SK-N-SH treated with all-trans-retinoic acid at 6 μM for 48 hours (cell line): ENCODE data around the gene BCDIN3D.

Experiments
- ATAC-seq: fragments of 200-7000 bp; cut with Tn5 transposase; 3 replicates; pipeline ENCODE4 v1.9.1; 2020; ENCODE audit warnings: mild to moderate bottlenecking, moderate library complexity
- ARNTL ChIP-seq: fragments of 450-650 bp; formaldehyde crosslinking; IDR thresholded peaks from 2 replicates; pipeline ENCODE4 v1.5.0; 2020; ENCODE audit warnings: low read depth, mild to moderate bottlenecking, moderate library complexity, borderline replicate concordance
- BACH2 ChIP-seq: fragments of 250-450 bp; sonication (Bioruptor Pico); IDR thresholded peaks from 2 replicates; pipeline ENCODE4 v1.9.0; 2021; ENCODE audit warnings: mild to moderate bottlenecking, borderline replicate concordance
- CREB5 ChIP-seq: fragments of 250-450 bp; sonication (Bioruptor Pico); IDR thresholded peaks from 2 replicates; pipeline ENCODE4 v1.5.1; 2020; ENCODE audit warnings: low read depth, mild to moderate bottlenecking, moderate library complexity
- CSDC2 ChIP-seq: fragments of 250-450 bp; sonication (Bioruptor Pico); IDR thresholded peaks from 2 replicates; pipeline ENCODE4 v1.5.0; 2020; ENCODE audit warnings: mild to moderate bottlenecking, moderate library complexity
- GLIS3 ChIP-seq: fragments of 250-450 bp; sonication (Bioruptor Pico); IDR thresholded peaks from 2 replicates; pipeline ENCODE4 v1.5.0; 2020; ENCODE audit warnings: mild to moderate bottlenecking, moderate library complexity
- ISL1 ChIP-seq: fragments of 250-450 bp; sonication (Bioruptor Pico); IDR thresholded peaks from 2 replicates; pipeline ENCODE4 v2.1.2; 2022; ENCODE audit warnings: mild to moderate bottlenecking, moderate library complexity
- OSR1 ChIP-seq: fragments of 250-450 bp; sonication (Bioruptor Pico); IDR thresholded peaks from 2 replicates; pipeline ENCODE4 v1.8.0; 2022; ENCODE audit warnings: moderate library complexity, mild to moderate bottlenecking, inconsistent platforms
- PATZ1 ChIP-seq: fragments of 250-450 bp; sonication (Bioruptor Pico); IDR thresholded peaks from 2 replicates; pipeline ENCODE4 v1.8.0; 2020; ENCODE audit warnings: mild to moderate bottlenecking, moderate library complexity, borderline replicate concordance
- POU6F1 ChIP-seq: fragments of 250-450 bp; sonication (Bioruptor Pico); IDR thresholded peaks from 2 replicates; pipeline ENCODE4 v1.8.0; 2021; ENCODE audit warnings: low read depth, mild to moderate bottlenecking, moderate library complexity, borderline replicate concordance
- PPARA ChIP-seq: fragments of 250-450 bp; sonication (Bioruptor Pico); IDR thresholded peaks from 2 replicates; pipeline ENCODE4 v1.5.0; 2020; ENCODE audit warnings: mild to moderate bottlenecking, borderline replicate concordance
- RARB ChIP-seq: fragments of 250-450 bp; sonication (Bioruptor Pico); IDR thresholded peaks from 2 replicates; pipeline ENCODE4 v1.8.0; 2021; ENCODE audit warnings: mild to moderate bottlenecking, moderate library complexity
- SNAI2 ChIP-seq: fragments of 250-450 bp; sonication (Bioruptor Pico); IDR thresholded peaks from 2 replicates; pipeline ENCODE4 v1.5.0; 2020; ENCODE audit warnings: mild to moderate bottlenecking, moderate library complexity
- TCF4 ChIP-seq: fragments of 250-450 bp; sonication (Bioruptor Pico); IDR thresholded peaks from 2 replicates; pipeline ENCODE4 v1.8.0; 2021; ENCODE audit warnings: mild to moderate bottlenecking, moderate library complexity, borderline replicate concordance
- TOX ChIP-seq: fragments of 250-450 bp; sonication (Bioruptor Pico); IDR thresholded peaks from 2 replicates; pipeline ENCODE4 v1.8.0; 2021; ENCODE audit warnings: mild to moderate bottlenecking, moderate library complexity, borderline replicate concordance
- TSHZ2 ChIP-seq: fragments of 250-450 bp; sonication (Bioruptor Pico); IDR thresholded peaks from 2 replicates; pipeline ENCODE4 v1.5.0; 2020; ENCODE audit warnings: mild to moderate bottlenecking, moderate library complexity
- ZFP3 ChIP-seq: fragments of 250-450 bp; sonication (Bioruptor Pico); IDR thresholded peaks from 2 replicates; pipeline ENCODE4 v1.5.0; 2020; ENCODE audit warnings: mild to moderate bottlenecking, moderate library complexity
- ZFP30 ChIP-seq: fragments of 450-650 bp; formaldehyde crosslinking; IDR thresholded peaks from 2 replicates; pipeline ENCODE4 v1.5.0; 2022; ENCODE audit warnings: mild to moderate bottlenecking, moderate library complexity
- ZNF565 ChIP-seq: fragments of 450-650 bp; formaldehyde crosslinking; conservative IDR thresholded peaks from 2 replicates; pipeline ENCODE4 v1.5.0; 2020; ENCODE audit warnings: low read depth, mild to moderate bottlenecking, moderate library complexity
- ZNF70 ChIP-seq: fragments of 450-650 bp; formaldehyde crosslinking; IDR thresholded peaks from 2 replicates; pipeline ENCODE4 v1.5.0; 2020; ENCODE audit warnings: mild to moderate bottlenecking, moderate library complexity
- ZNF8 ChIP-seq: fragments of 450-650 bp; formaldehyde crosslinking; IDR thresholded peaks from 2 replicates; pipeline ENCODE4 v1.5.0; 2020; ENCODE audit warnings: mild to moderate bottlenecking, moderate library complexity

The BCDIN3D gene

GRCh38 chr12:49887536-49888401 lies 44.9 kb upstream of the BCDIN3D start:
- TF ChIP-seq GLIS3 (CRISPR knock-in tag): no peak
- TF ChIP-seq PPARA (CRISPR knock-in tag): no peak
- no peak for TF ChIP-seq TOX
- TF ChIP-seq BACH2 (CRISPR knock-in tag): no peak
- no peak for TF ChIP-seq CREB5 (CRISPR knock-in tag)
- no peak for TF ChIP-seq RARB (CRISPR knock-in tag)
- no peak for TF ChIP-seq ARNTL
- no peak for ATAC-seq

GRCh38 chr12:49887091-49887490 lies 44.2 kb upstream of the BCDIN3D start:
- TF ChIP-seq TOX (no peak), PATZ1 (no peak), ZFP30 (no peak), ZNF565 (CRISPR knock-in tag) (no peak), ZNF8 (no peak), ZFP3 (CRISPR knock-in tag) (no peak), CSDC2 (CRISPR knock-in tag) (no peak), SNAI2 (CRISPR knock-in tag) (no peak), TCF4 (CRISPR knock-in tag) (no peak), RARB (CRISPR knock-in tag) (no peak), BACH2 (CRISPR knock-in tag) (no peak), ZNF70 (CRISPR knock-in tag) (no peak), CREB5 (CRISPR knock-in tag) (no peak), TSHZ2 (no peak), ARNTL (no peak), OSR1 (CRISPR knock-in tag) (no peak), POU6F1 (CRISPR knock-in tag) (no peak), GLIS3 (CRISPR knock-in tag) (no peak)
- no peak for ATAC-seq

- no peak for ATAC-seq
- TF ChIP-seq ISL1 (CRISPR knock-in tag) (no peak), ZNF8 (no peak), ARNTL (no peak), ZFP3 (CRISPR knock-in tag) (no peak), GLIS3 (CRISPR knock-in tag) (no peak), TCF4 (CRISPR knock-in tag) (no peak), ZNF565 (CRISPR knock-in tag) (no peak), TOX (no peak), POU6F1 (CRISPR knock-in tag) (no peak), PPARA (CRISPR knock-in tag) (no peak), BACH2 (CRISPR knock-in tag) (no peak), CSDC2 (CRISPR knock-in tag) (no peak), TSHZ2 (no peak), SNAI2 (CRISPR knock-in tag) (no peak)
- TF ChIP-seq, all 23 proteins: peak for 0
Measured at GRCh38 chr12:49885663-49886461, 43.0 kb upstream of the BCDIN3D start.
